GM12801 (cell line): ENCODE results near the gene SLC26A1.

Experiments
- CTCF ChIP-seq: IDR thresholded peaks from one replicate; pipeline ENCODE4 v1.5.1; 2011; ENCODE audit warnings: control low read depth; ENCODE audit not compliant: insufficient read length; ENCODE audit errors: extremely low read depth

SLC26A1 gene

GRCh38 chr4:998096-998691, 5.0 kb upstream of the SLC26A1 start:
- TF ChIP-seq CTCF: no peak

- no peak for TF ChIP-seq CTCF
Observed at GRCh38 chr4:997375-998071, 4.3 kb upstream of the SLC26A1 start.

GRCh38 chr4:996997-997374, 3.8 kb upstream of the SLC26A1 start:
- no peak for TF ChIP-seq CTCF

DNA sequence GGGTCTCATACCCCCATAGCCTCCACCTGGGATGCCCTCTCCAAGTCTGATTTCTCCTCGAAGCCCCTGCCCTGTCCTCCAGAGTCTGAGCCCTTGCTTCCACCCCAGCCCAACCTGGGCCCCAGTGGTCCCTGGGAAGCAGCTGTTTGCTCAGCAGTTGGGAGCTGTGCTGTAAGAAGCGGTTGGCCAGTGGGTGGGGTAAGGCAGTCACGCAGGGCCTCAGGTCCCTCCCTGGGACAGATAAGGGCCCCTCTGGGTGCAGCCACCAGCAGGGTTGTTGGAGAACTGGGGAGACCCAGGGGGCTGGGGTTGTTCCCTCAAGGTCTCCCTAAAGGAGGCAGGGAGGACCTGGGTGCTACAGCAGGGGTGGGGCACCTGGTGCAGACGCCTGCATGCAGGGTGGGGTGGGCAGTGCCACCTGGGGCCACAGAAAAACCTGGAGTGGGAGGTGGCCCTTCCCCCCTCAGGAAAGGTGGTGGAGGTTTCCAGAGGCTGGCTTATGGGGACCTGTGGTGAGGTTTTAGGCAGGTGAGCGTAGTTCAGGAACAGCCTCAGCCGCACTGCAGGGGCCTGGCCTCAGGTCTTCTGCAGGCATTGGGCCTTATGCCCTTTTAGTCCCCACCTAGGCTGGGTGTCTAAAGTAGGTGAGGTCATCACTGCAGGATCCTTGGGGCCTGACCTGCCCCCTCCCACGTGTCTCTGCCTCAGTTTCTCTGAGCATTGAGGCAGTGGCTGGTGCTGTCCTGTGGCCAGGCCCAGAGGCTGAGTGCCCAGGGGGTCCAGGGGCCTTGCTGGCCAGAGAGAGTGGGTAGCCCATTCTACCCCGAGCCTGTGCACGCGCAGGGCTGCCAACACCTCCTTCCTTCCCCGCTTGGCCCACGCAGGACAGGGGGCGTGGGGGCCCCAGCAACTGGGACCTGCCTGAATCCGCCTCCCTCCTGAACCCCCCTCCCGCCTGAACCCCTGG, 3.1 kb upstream of the SLC26A1 start:
- no peak for TF ChIP-seq CTCF

DNA sequence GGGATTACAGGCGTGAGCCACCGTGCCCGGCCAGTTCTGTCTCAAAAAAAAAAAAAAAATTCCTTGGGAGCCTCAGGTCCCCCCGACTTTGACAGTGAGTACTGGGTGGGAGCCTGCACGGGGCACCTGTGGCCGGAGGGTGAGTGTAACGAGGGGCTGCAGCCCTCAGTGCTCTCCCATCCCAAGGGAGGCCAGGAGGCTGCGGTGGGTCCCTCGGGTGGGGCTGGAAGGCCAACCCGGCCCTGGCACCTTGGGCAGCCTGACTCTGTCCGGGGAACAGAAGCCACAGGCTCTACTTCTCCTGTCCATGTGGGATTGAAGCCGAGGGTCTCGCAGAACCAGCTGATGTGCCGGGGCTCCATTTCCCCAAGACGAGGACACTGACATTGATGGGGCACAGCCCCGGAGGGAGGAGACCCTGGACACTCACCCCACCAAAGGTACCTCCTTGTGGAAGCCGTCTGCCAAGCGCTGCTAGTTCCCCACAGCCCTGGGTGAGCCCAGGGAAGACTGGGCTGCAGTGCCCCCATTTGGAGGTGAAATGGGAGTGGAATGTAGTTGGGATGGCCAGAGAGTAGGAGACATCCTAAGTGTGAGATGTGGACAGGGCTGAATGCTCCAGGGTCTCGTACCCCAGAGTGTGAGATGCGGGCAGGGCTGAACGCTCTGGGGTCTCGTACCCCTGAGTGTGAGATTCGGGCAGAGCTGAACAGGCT, 2.3 kb upstream of the SLC26A1 start:
- TF ChIP-seq CTCF: no peak

GRCh38 chr4:992297-993110, 700 bp downstream of the SLC26A1 start:
- no peak for TF ChIP-seq CTCF
